Parathyroid adenoma (tissue), 2 donors: ENCODE data around the gene ZNF346.
"Not testable (repeated sequence)": the region's sequence is repeated elsewhere in the genome, so short reads cannot be mapped to it uniquely, and the experiment has no call there.

Experiments used
- H2AFZ ChIP-seq: fragments of 300-600 bp; sonication (generic); one replicate; pipeline ENCODE4 v1.7.0; 2017; ENCODE audit warnings: antibody characterized with exemption, mild to moderate bottlenecking
- H3K27ac ChIP-seq: fragments of 300-600 bp; sonication (generic); one replicate; pipeline ENCODE4 v1.7.0; 2017
- H3K27me3 ChIP-seq: fragments of 300-600 bp; sonication (generic); one replicate; pipeline ENCODE4 v1.7.0; 2017; ENCODE audit warnings: low read length; ENCODE audit not compliant: control insufficient read depth, insufficient read depth
- H3K36me3 ChIP-seq: fragments of 300-600 bp; sonication (generic); one replicate; pipeline ENCODE4 v1.7.0; 2017; ENCODE audit warnings: low read length; ENCODE audit not compliant: control insufficient read depth, insufficient read depth
- H3K4me1 ChIP-seq: fragments of 300-600 bp; sonication (generic); one replicate; pipeline ENCODE4 v1.7.0; 2017; ENCODE audit warnings: control low read depth
- H3K4me2 ChIP-seq: fragments of 300-600 bp; sonication (generic); one replicate; pipeline ENCODE4 v1.7.0; 2017; ENCODE audit warnings: low read length
- H3K4me3 ChIP-seq: fragments of 300-600 bp; sonication (generic); one replicate; pipeline ENCODE4 v1.7.0; 2017; ENCODE audit warnings: low read depth, low read length
- H3K79me2 ChIP-seq: fragments of 300-600 bp; sonication (generic); one replicate; pipeline ENCODE4 v1.7.0; 2017; ENCODE audit warnings: control low read depth
- H3K9ac ChIP-seq: fragments of 300-600 bp; sonication (generic); one replicate; pipeline ENCODE4 v1.7.0; 2017; ENCODE audit warnings: mild to moderate bottlenecking
- H3K9me3 ChIP-seq: fragments of 300-600 bp; sonication (generic); one replicate; pipeline ENCODE4 v1.7.0; 2017; ENCODE audit warnings: low read length; ENCODE audit not compliant: control insufficient read depth
- TF ChIP-seq, protein P1 (sequence below): fragments of 300-600 bp; sonication (generic); IDR thresholded peaks from one replicate; pipeline ENCODE4 v1.7.0; 2017; ENCODE audit warnings: antibody characterized with exemption, mild to moderate bottlenecking
- donor health status: primary hyperparathyroidism.

Gene ZNF346

DNA sequence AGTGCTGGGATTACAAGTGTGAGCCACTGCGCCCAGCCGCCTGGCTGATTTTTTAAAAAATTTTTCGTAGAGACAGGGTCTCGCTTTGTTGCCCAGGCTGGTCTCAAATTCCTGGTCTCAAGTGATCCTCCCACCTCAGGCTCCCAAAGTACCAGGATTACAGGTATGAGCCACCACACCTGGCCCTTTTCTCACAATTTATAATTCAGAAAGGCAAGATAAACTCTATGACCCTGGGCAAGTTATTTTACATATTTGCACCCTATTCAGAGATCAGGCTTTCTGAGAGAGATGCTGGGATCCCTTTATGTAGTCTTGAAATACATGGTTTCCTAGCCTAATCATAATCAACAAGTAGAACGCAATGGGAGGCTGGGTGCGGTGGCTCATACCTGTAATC lies 20.6 kb downstream of the ZNF346 start:
- H3K9me3 ChIP-seq, result no peaks in the 10 kb centered on the region
- H3K27ac ChIP-seq, result no peak overlapping the region
- no peaks in the 10 kb centered on the region for H3K4me1 ChIP-seq
- no peak overlapping the region for H2AFZ ChIP-seq
- no peaks in the 10 kb centered on the region for H3K27me3 ChIP-seq
- TF ChIP-seq, protein P1, sequence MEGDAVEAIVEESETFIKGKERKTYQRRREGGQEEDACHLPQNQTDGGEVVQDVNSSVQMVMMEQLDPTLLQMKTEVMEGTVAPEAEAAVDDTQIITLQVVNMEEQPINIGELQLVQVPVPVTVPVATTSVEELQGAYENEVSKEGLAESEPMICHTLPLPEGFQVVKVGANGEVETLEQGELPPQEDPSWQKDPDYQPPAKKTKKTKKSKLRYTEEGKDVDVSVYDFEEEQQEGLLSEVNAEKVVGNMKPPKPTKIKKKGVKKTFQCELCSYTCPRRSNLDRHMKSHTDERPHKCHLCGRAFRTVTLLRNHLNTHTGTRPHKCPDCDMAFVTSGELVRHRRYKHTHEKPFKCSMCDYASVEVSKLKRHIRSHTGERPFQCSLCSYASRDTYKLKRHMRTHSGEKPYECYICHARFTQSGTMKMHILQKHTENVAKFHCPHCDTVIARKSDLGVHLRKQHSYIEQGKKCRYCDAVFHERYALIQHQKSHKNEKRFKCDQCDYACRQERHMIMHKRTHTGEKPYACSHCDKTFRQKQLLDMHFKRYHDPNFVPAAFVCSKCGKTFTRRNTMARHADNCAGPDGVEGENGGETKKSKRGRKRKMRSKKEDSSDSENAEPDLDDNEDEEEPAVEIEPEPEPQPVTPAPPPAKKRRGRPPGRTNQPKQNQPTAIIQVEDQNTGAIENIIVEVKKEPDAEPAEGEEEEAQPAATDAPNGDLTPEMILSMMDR, result no peak
- no peak overlapping the region for H3K4me2 ChIP-seq
- H3K36me3 ChIP-seq, result no peaks in the 10 kb centered on the region
- no peak overlapping the region for H3K4me3 ChIP-seq
- H3K9ac ChIP-seq, result no peak overlapping the region
- H3K79me2 ChIP-seq, result no peaks in the 10 kb centered on the region

DNA sequence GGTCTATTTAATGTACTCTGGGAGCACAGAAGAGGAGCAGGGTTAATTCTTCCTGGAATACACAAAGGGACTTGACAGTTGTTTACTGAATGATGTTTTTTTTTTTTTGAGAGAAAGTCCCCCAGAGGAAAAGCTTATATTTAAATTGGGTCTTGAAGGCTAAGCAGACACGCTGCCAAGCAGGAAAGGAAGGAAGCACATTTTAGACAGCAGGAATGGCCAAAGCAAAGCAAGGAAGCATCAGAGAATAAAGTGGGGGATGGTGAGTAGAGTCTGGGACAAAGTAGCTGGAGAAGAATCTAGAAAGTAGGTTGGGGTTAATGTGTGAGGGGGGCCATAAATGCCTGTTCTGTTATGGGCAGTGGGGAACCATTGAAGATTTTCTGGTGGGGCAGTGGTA lies 21.5 kb downstream of the ZNF346 start:
- no peaks in the 10 kb centered on the region for H3K4me1 ChIP-seq
- no peaks in the 10 kb centered on the region for H3K79me2 ChIP-seq
- no peaks in the 10 kb centered on the region for H3K27me3 ChIP-seq
- H2AFZ ChIP-seq, result no peak overlapping the region
- H3K4me3 ChIP-seq, result no peak overlapping the region
- H3K9ac ChIP-seq, result no peak overlapping the region
- no peak overlapping the region for H3K4me2 ChIP-seq
- TF ChIP-seq, protein P1, result no peak
- H3K9me3 ChIP-seq, result no peaks in the 10 kb centered on the region
- no peaks in the 10 kb centered on the region for H3K36me3 ChIP-seq
- H3K27ac ChIP-seq, result no peak overlapping the region

DNA sequence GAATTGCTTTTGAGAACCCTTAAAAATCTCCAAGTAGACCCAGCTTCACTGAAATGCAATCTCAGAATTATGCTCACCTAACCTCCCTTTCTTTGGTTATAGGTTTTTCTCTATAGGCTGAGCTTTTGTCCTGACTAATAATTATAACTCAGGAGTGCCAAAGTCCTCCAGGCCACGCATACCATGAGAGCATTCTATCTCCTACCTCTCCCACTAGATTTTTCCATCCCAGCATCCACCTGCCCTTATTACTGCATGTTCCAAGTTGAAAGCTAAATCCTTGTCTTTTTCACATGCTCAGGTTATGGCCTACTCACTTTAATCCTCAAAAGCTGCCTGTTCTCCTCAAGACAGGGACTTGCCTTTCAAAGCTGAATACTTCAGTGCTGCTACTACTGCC lies 22.1 kb downstream of the ZNF346 start:
- no peaks in the 10 kb centered on the region for H3K79me2 ChIP-seq
- H3K27ac ChIP-seq, result no peak overlapping the region
- no peak overlapping the region for H3K4me2 ChIP-seq
- H3K9me3 ChIP-seq, result no peaks in the 10 kb centered on the region
- H3K27me3 ChIP-seq, result no peaks in the 10 kb centered on the region
- TF ChIP-seq, protein P1, result no peak
- H3K4me3 ChIP-seq, result no peak overlapping the region
- H3K4me1 ChIP-seq, result no peaks in the 10 kb centered on the region
- no peak overlapping the region for H3K9ac ChIP-seq
- no peak overlapping the region for H2AFZ ChIP-seq
- H3K36me3 ChIP-seq, result no peaks in the 10 kb centered on the region

DNA sequence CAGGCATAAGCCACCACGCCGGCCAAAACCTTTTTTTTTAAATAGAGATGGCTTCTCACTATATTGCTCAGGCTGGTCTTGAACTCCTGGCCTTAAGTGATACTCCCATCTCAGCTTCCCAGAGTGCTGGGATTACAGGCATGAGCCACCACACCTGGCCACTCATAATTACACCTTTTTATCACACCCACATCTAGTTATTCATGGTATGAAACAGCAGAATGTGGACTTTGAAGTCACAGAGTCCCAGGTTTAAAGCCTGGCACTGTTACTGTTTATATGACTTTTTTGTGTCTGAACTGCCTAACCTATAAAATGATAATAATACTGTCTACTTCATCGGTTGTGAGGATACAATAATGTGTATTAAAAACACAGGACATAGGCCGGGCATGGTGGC lies 23.1 kb downstream of the ZNF346 start:
- Histone ChIP-seq H2AFZ (no peak overlapping the region), H3K4me3 (no peak overlapping the region), H3K27me3 (no peaks in the 10 kb centered on the region), H3K4me1 (no peaks in the 10 kb centered on the region), H3K9me3 (no peaks in the 10 kb centered on the region), H3K36me3 (no peaks in the 10 kb centered on the region), H3K4me2 (no peak overlapping the region), H3K9ac (no peak overlapping the region), H3K27ac (no peak overlapping the region), H3K79me2 (no peaks in the 10 kb centered on the region)
- TF ChIP-seq, protein P1, result no peak

DNA sequence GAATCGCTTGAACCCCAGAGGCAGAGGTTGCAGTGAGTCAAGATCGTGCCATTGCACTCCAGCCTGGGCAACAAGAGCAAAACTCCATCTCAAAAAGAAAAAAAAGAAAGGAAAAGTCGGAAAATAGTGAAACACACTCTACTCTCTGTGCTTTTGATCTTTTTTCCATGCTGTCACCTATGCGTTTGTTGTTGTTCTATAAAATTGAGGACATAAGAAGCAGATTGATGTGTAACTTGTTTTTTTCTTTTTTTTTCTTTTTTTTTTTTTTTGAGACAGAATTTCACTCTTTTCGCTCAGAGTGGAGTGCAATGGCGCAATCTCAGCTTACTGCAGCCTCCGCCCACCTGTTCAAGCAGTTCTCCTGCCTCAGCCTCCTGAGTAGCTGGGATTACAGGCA lies 26.0 kb downstream of the ZNF346 start:
- not testable (repeated sequence) for H3K27me3 ChIP-seq, H3K4me1 ChIP-seq, H3K9me3 ChIP-seq, H3K27ac ChIP-seq, H3K36me3 ChIP-seq, H3K79me2 ChIP-seq, H3K4me2 ChIP-seq, H2AFZ ChIP-seq, H3K4me3 ChIP-seq, H3K9ac ChIP-seq
